Fibroblast of skin of abdomen (primary cell): Measurements from ENCODE around the gene HES5. TPM values are rescaled to one million over a fixed set of nuclear protein-coding genes. Genes with fewer than 3 reads are reported as not detected.
"Not testable (repeated sequence)": the region's sequence is repeated elsewhere in the genome, so short reads cannot be mapped to it uniquely, and the experiment has no call there.

Experiments used
- DNase-seq: peaks from one replicate; pipeline ENCODE4 v3.0.0-alpha.2; 2013
- polyA plus RNA-seq, 2 experiments: library from polyadenylated mRNA; unstranded; fragments of 120-200 nt; gene quantifications; one replicate each; pipeline ENCODE4 v1.2.1, GENCODE V29; 2013; ENCODE audit not compliant: insufficient read length in 2 of 2

The HES5 gene, protein sequence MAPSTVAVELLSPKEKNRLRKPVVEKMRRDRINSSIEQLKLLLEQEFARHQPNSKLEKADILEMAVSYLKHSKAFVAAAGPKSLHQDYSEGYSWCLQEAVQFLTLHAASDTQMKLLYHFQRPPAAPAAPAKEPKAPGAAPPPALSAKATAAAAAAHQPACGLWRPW
- not detected for polyA plus RNA-seq (2013, experiment 1 of 2; ENCODE audit: insufficient read length)
- not detected for polyA plus RNA-seq (2013, experiment 2 of 2; ENCODE audit: insufficient read length)

- DNase-seq, result no peak
These were observed at the start of gene HES5 for GRCh38 chr1:2529784-2530512. HES5 (minus strand) TSS chr1:2530263; CDS start chr1:2530164, 99 bp downstream.

GRCh38 chr1:2578758-2579118 lies 48.7 kb upstream of the HES5 start:
- DNase-seq, result no peak

- not testable (repeated sequence) for DNase-seq
These were observed 47.6 kb upstream of the HES5 start for GRCh38 chr1:2577565-2578075.

- DNase-seq, result no peak
These were observed 46.0 kb upstream of the HES5 start for GRCh38 chr1:2575801-2576663.

- DNase-seq, result no peak
These were observed 44.3 kb upstream of the HES5 start for GRCh38 chr1:2574350-2574749.

DNA sequence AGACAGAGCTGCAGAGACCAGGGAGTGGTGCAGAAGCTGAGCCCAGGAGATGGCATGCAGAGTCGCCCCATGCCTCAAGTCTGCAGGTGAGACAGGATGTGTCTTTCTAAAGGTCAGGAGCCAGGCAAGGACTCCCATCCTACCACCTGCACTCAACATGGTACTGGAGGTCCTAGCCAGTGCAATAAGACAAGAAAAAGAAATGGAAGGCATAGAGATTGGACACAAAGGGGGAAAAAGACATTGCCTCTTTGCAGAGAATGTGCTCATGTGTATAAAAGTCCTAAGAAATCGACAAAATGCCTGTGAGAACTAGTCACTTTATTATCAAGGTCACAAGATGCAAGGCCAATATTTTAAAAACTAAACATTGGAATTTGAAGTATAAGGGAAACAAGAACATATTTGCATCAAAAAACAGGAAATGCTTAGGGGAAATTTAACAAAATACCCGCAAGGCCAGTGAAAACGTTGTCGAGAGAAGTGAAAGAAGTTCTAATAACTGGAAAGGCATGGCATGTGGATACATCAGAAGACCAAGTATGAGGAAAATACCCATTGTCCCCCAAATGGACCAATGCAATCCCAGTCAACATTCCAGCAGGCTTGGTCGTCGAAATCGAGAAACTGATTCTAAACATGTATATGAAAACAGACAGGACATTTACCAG lies 43.3 kb upstream of the HES5 start:
- no peak for DNase-seq

DNA sequence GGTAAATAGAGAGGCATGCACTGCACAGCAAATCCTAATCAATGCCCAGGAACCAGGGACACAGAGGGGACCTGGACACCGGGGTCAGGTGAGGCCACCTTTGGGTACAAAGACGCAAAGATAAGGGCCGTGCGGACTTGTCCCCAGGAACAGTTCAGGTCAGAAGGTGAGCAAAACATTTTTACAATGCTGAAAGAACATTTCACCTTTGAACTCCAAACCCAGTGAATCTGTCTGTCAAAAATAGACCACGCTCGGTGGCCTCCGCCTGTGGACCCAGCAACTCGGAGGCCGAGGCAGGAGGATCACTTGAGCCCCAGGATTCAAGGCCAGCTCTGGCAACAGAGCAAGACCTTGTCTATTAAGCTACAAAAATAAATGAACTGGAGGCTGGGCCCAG lies 41.3 kb upstream of the HES5 start:
- DNase-seq, result no peak

DNA sequence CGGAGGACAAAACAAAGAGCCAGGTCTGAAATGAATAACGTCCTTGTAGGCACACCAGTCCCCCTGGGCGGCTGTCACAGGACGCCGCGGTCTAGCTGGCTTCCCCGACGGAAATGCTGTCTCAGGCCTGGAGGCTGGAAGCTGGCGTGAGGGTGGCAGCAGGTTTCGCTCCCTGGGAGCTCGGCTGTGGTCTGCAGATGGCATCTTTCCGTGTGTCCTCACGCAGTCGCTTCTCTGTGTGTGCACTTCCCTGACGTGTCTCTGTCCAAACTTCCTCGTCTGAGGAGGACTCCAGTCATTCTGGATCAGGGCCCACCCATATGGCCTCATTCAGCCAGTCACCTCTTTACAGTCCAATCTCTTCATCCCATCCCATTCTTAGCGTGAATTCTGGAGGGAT lies 40.3 kb upstream of the HES5 start:
- DNase-seq, result no peak

- not testable (repeated sequence) for DNase-seq
These were observed 39.6 kb upstream of the HES5 start for GRCh38 chr1:2569703-2570102.

GRCh38 chr1:2569060-2569459 lies 39.0 kb upstream of the HES5 start:
- no peak for DNase-seq

- DNase-seq, result not testable (repeated sequence)
These were observed 38.2 kb upstream of the HES5 start for GRCh38 chr1:2568187-2568816.

- DNase-seq, result no peak
These were observed 37.1 kb upstream of the HES5 start for GRCh38 chr1:2567083-2567679.

- DNase-seq, result no peak
These were observed 36.3 kb upstream of the HES5 start for GRCh38 chr1:2566101-2567045.

DNA sequence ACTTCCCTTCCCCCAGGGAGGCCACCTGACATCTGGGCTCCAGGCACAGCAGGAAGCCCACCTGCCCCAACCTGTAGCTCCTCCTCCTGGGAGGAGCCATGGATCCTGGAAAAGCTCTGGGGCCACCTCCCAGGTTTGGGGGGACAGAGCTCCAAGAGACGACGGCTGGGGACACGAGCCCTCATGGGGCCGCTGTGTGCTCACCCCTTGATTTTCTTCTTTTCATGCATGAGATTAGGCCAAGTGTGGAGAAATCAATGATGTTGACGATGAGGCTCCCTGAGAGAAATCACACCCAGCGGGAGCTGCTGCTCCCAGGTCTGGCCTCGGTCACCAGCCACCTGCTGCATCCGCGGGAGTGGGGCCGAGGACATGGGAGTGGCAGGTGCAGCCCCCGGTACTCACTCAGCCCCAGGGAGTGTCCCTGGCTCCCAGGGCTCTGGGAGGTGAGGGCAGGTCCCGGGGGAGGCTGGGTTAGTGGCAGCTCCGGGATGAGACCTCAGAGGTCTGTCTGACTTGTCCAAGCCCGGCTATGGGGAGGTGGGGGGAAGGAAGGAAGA lies 34.8 kb upstream of the HES5 start:
- DNase-seq, result no peak

DNA sequence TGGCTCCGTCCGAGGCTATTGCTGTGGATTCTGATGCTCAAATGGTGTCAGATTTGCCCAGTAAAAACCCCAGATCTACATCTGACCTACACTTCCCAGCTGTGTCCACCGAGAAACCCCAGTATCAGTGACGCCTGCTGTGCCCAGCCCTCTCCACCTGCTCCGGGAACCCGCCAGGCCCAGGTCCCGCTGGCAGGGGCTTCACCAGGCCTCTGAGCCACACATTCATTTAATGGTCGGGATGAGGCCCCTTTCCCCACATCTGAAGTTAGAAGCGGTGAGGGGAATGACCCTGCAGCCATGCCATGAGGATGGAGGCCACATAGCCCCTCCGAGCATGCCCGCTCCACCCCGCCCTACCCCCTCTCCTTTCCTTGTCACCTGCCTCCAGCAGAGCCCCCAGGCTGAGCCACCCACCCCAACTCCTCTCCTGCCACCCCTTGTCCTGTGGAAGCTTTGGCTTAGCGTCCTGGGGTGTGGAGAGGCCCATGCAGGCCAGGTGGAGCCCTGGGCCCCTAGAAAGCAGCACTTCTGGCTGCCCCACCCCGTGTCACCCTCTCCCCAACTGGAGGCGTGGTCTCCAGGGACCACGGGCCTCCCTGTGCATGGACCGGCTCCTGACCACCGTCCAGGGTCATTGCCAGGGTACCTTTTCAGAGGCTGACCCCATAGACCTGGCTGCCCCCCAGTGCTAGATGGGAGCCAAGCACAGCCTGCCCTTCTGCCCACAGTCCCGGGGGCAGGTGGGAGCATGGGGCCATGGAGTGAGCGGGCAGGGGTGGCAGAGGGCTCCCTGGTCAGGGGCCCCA lies 34.1 kb upstream of the HES5 start:
- no peak for DNase-seq

GRCh38 chr1:2563205-2563604 lies 33.1 kb upstream of the HES5 start:
- no peak for DNase-seq

- DNase-seq, result no peak
These were observed 32.1 kb upstream of the HES5 start for GRCh38 chr1:2561898-2562895.

DNA sequence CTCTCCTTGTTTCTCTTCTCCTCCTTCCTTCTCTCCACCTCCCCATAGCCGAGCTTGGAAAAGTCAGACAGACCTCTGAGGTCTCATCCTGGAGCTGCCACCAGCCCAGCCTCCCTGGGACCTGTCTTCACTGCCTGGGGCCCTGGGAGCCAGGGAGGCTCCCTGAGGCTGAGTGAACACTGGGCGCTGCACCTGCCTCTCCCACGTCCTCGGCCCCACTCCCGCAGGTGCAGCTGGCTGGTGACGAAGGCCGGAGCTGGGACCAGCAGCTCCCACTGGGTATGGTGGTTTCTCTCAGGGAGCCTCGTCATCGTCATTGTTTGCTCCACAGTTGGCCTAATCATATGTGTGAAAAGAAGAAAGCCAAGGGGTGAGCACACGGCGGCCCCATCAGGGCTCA lies 31.4 kb upstream of the HES5 start:
- no peak for DNase-seq
